ENCODE measurements around the gene MED20. TPM values are rescaled to one million over a fixed set of nuclear protein-coding genes. Genes with fewer than 3 reads are reported as not detected.

The MED20 gene
- polyA plus RNA-seq, 1 donor (not counting 4 experiments of a cell fraction or from before 2014, with no cell fraction given), result 37.5 TPM

DNA sequence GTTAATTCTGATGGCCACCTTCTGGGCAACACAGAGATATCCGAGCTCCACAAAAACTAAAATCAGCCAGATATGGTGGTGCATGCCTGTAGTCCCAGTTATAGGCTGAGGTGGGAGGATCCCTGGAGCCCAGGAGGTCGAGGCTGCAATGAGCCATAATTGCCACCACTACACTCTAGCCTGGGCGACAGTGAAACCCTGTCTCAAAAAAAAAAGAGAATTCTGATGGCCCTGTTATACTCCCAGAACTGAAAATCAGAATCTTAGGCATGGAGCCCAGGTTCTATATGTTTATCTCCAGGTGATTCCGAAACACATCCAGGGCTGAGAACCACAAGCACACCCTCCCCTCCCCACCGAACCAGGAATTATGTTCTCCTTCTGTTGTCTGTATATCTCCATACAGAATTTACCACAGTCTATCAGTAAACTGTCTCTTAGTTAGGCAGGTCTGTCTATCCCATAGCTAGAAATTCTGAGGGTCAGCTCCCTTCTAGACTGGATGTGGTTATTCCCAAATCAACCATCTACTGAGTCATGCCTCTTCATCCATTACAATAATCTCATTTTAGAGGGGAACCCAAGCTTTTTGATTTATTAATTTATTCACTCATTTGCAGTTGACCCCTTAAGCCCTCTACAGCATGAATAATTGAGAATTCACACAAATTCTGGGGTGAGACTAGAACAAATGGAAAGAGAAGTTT, 45.4 kb upstream of the MED20 start:
- Histone ChIP-seq H3K4me2 (ENCODE audit: control insufficient read depth, extremely low read depth, insufficient read depth, low read depth, low read length) (peak overlapping the region; percentile 12), H3K79me2 (ENCODE audit: control insufficient read depth, insufficient read depth, low read length) (no peaks in the 10 kb centered on the region), H2AFZ (ENCODE audit: control insufficient read depth, low read length) (no peak overlapping the region), H3K36me3 (ENCODE audit: control insufficient read depth in 2 of 2, extremely low read depth in 1 of 2, insufficient read depth in 2 of 2, low read length in 2 of 2) (no peaks in the 10 kb centered on the region), H3K27me3 (ENCODE audit: control insufficient read depth, extremely low read depth, insufficient read depth, low read length) (no peaks in the 10 kb centered on the region), H3K9me1 (ENCODE audit: control insufficient read depth, extremely low read depth, insufficient read depth, low read length) (peaks cover 2% of the 10 kb centered on the region), H3K9me3 (ENCODE audit: control insufficient read depth, low read depth, low read length) (no peaks in the 10 kb centered on the region), H3K27ac (ENCODE audit: control insufficient read depth, insufficient read depth, low read length) (peak overlapping the region; percentile 47), H3K4me1 (ENCODE audit: control insufficient read depth, extremely low read depth, insufficient read depth, low read length) (peaks cover 22% of the 10 kb centered on the region), H4K20me1 (ENCODE audit: control insufficient read depth, extremely low read depth, insufficient read depth, low read length) (no peaks in the 10 kb centered on the region), H3K9ac (ENCODE audit: control insufficient read depth, extremely low read depth, insufficient read depth, low read length) (no peak overlapping the region), H3K4me3 (ENCODE audit: control insufficient read depth in 2 of 3, extremely low read depth in 1 of 3, insufficient read depth in 2 of 3, low read depth in 1 of 3, low read length in 3 of 3) (peak overlapping the region in 1 of 3 experiments; percentile 28)
- DNase-seq (ENCODE audit: low read depth, low spot score) (no peak), FAIRE-seq (no peak)
- dilution Hi-C loops (cut with MboI; ENCODE audit: extremely low pct_ligation_motif_present, low sequenced_read_pairs), result no loop called here
- TF ChIP-seq CTCF (optimal IDR thresholded peaks at IDR 0.05 in 1 of 3, IDR thresholded peaks at IDR 0.05 in 1 of 3, conservative IDR thresholded peaks at IDR 0.05 in 1 of 3; ENCODE audit: extremely low read depth in 1 of 3, insufficient read depth in 2 of 3, low read length in 3 of 3) (no peak), EZH2 (IDR thresholded peaks at IDR 0.05; ENCODE audit: low read length) (no peak)

- no peak overlapping the region for H3K4me2 ChIP-seq (ENCODE audit: control insufficient read depth, extremely low read depth, insufficient read depth, low read depth, low read length)
- dilution Hi-C loops (cut with MboI; ENCODE audit: extremely low pct_ligation_motif_present, low sequenced_read_pairs), result no loop called here
- FAIRE-seq (no peak), DNase-seq (ENCODE audit: low read depth, low spot score) (no peak)
- no peaks in the 10 kb centered on the region for H3K36me3 ChIP-seq (ENCODE audit: control insufficient read depth in 2 of 2, extremely low read depth in 1 of 2, insufficient read depth in 2 of 2, low read length in 2 of 2)
- no peak overlapping the region for H3K27ac ChIP-seq (ENCODE audit: control insufficient read depth, insufficient read depth, low read length)
- H3K9ac ChIP-seq (ENCODE audit: control insufficient read depth, extremely low read depth, insufficient read depth, low read length), result no peak overlapping the region
- no peak overlapping the region for H2AFZ ChIP-seq (ENCODE audit: control insufficient read depth, low read length)
- no peaks in the 10 kb centered on the region for H3K9me3 ChIP-seq (ENCODE audit: control insufficient read depth, low read depth, low read length)
- H3K4me1 ChIP-seq (ENCODE audit: control insufficient read depth, extremely low read depth, insufficient read depth, low read length), result peaks cover 22% of the 10 kb centered on the region
- TF ChIP-seq EZH2 (IDR thresholded peaks at IDR 0.05; ENCODE audit: low read length) (no peak), CTCF (optimal IDR thresholded peaks at IDR 0.05 in 1 of 3, IDR thresholded peaks at IDR 0.05 in 1 of 3, conservative IDR thresholded peaks at IDR 0.05 in 1 of 3; ENCODE audit: extremely low read depth in 1 of 3, insufficient read depth in 2 of 3, low read length in 3 of 3) (no peak)
- H4K20me1 ChIP-seq (ENCODE audit: control insufficient read depth, extremely low read depth, insufficient read depth, low read length), result no peaks in the 10 kb centered on the region
- no peaks in the 10 kb centered on the region for H3K79me2 ChIP-seq (ENCODE audit: control insufficient read depth, insufficient read depth, low read length)
- peaks cover 2% of the 10 kb centered on the region for H3K9me1 ChIP-seq (ENCODE audit: control insufficient read depth, extremely low read depth, insufficient read depth, low read length)
- no peaks in the 10 kb centered on the region for H3K27me3 ChIP-seq (ENCODE audit: control insufficient read depth, extremely low read depth, insufficient read depth, low read length)
- no peak overlapping the region for H3K4me3 ChIP-seq (ENCODE audit: control insufficient read depth in 2 of 3, extremely low read depth in 1 of 3, insufficient read depth in 2 of 3, low read depth in 1 of 3, low read length in 3 of 3)
Measured at GRCh38 chr6:41965429-41966213, 44.7 kb upstream of the MED20 start.
